ENCODE data around the gene PRKCH. TPM values are rescaled to one million over a fixed set of nuclear protein-coding genes. Genes with fewer than 3 reads are reported as not detected.

The PRKCH gene
- total RNA-seq, 2 experiments from 2014 or later = 0.85 to 2.3 TPM

DNA sequence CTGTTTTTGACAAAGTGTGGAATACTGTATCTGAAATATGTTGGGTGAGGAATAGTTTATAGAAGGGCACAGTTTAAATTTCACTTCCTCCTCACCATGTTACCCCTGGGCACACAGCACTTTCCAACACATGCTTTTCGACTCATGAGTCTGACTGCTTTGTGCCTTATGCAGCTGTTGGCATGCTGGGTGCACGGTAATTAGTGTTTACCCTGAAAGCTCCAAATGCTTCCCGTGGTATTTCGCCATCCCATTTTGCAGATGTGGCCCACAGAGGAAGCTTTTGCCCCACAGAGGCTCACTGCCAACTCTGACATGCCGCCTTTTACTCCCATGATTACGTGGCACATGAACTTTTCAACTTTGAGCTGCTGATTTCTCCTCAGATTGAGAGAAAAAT lies 168.6 kb downstream of the PRKCH start:
- no peak overlapping the region for H2AFZ ChIP-seq (ENCODE audit: low read length)
- H3K4me1 ChIP-seq (ENCODE audit: insufficient read depth, low read length, poor library complexity, severe bottlenecking) = peaks cover 38% of the 10 kb centered on the region
- H3K4me3 ChIP-seq (ENCODE audit: low read depth, low read length, poor library complexity, severe bottlenecking) = no peak overlapping the region
- H3K4me2 ChIP-seq (ENCODE audit: low read length) = no peak overlapping the region
- ChIA-PET CTCF (ENCODE audit: unreplicated experiment) (interaction anchor here (0.6 kb wide), 1 partner anchor 188 kb away, joined by 3 read pairs; no protein-coding TSS in a partner anchor), POLR2A (interaction anchor here (1.1 to 6.7 kb wide), 5 partner anchors 9 to 30 kb away, joined by 3 to 49 read pairs (median 20); no protein-coding TSS in a partner anchor)
- H3K9me2 ChIP-seq (ENCODE audit: insufficient read depth, low read length) = no peaks in the 10 kb centered on the region
- intact Hi-C loops (cut with micrococcal nuclease; ENCODE audit: unreplicated experiment) = no loop called here
- DNase-seq (ENCODE audit: low spot score) = no peak
- BruUV-seq (replicated peaks) = no TSS peak
- no peak overlapping the region for H3K27ac ChIP-seq (ENCODE audit: low read depth, low read length, poor library complexity, severe bottlenecking)
- no peaks in the 10 kb centered on the region for H4K20me1 ChIP-seq (ENCODE audit: insufficient read depth, low read length)
- H3K9me3 ChIP-seq (ENCODE audit: low read length) = no peaks in the 10 kb centered on the region
- TF ChIP-seq, protein P1, sequence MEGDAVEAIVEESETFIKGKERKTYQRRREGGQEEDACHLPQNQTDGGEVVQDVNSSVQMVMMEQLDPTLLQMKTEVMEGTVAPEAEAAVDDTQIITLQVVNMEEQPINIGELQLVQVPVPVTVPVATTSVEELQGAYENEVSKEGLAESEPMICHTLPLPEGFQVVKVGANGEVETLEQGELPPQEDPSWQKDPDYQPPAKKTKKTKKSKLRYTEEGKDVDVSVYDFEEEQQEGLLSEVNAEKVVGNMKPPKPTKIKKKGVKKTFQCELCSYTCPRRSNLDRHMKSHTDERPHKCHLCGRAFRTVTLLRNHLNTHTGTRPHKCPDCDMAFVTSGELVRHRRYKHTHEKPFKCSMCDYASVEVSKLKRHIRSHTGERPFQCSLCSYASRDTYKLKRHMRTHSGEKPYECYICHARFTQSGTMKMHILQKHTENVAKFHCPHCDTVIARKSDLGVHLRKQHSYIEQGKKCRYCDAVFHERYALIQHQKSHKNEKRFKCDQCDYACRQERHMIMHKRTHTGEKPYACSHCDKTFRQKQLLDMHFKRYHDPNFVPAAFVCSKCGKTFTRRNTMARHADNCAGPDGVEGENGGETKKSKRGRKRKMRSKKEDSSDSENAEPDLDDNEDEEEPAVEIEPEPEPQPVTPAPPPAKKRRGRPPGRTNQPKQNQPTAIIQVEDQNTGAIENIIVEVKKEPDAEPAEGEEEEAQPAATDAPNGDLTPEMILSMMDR (conservative IDR thresholded peaks at IDR 0.05; ENCODE audit: low read length) = no peak
- TF ChIP-seq EZH2phosphoT487 (IDR thresholded peaks at IDR 0.05; ENCODE audit: borderline replicate concordance, low read depth, low read length) = no peak
- no peaks in the 10 kb centered on the region for H3K36me3 ChIP-seq (ENCODE audit: insufficient read depth, low read length)
- H3K79me2 ChIP-seq (ENCODE audit: insufficient read depth, low read depth, low read length) = no peaks in the 10 kb centered on the region

- Histone ChIP-seq H3K9me2 (ENCODE audit: insufficient read depth, low read length) (no peaks in the 10 kb centered on the region), H4K20me1 (ENCODE audit: insufficient read depth, low read length) (no peaks in the 10 kb centered on the region), H3K79me2 (ENCODE audit: insufficient read depth, low read depth, low read length) (no peaks in the 10 kb centered on the region), H3K36me3 (ENCODE audit: insufficient read depth, low read length) (no peaks in the 10 kb centered on the region), H3K4me3 (ENCODE audit: low read depth, low read length, poor library complexity, severe bottlenecking) (no peak overlapping the region), H2AFZ (ENCODE audit: low read length) (peak overlapping the region; percentile 39; the same call in 1 of the 2 replicates), H3K4me2 (ENCODE audit: low read length) (no peak overlapping the region), H3K27ac (ENCODE audit: low read depth, low read length, poor library complexity, severe bottlenecking) (no peak overlapping the region), H3K9me3 (ENCODE audit: low read length) (no peaks in the 10 kb centered on the region; the same call in 1 of the 2 replicates), H3K4me1 (ENCODE audit: insufficient read depth, low read length, poor library complexity, severe bottlenecking) (peaks cover 45% of the 10 kb centered on the region)
- no TSS peak for BruUV-seq (replicated peaks)
- no peak for DNase-seq (ENCODE audit: low spot score)
- intact Hi-C loops (cut with micrococcal nuclease; ENCODE audit: unreplicated experiment) = no loop called here
- ChIA-PET CTCF (ENCODE audit: unreplicated experiment) (interaction anchor here (0.9 to 1.3 kb wide), 3 partner anchors 11 to 14 kb away, joined by 3 to 6 read pairs (median 5); no protein-coding TSS in a partner anchor), POLR2A (interaction anchor here (0.6 to 6.7 kb wide), 9 partner anchors 11 to 238 kb away, joined by 3 to 49 read pairs (median 4); no protein-coding TSS in a partner anchor)
- TF ChIP-seq EZH2phosphoT487 (IDR thresholded peaks at IDR 0.05; ENCODE audit: borderline replicate concordance, low read depth, low read length) = no peak
- TF ChIP-seq, protein P1 (conservative IDR thresholded peaks at IDR 0.05; ENCODE audit: low read length) = no peak
Measured at GRCh38 chr14:61491224-61491623, 169.8 kb downstream of the PRKCH start.

- Histone ChIP-seq H3K27ac (ENCODE audit: low read depth, low read length, poor library complexity, severe bottlenecking) (no peak overlapping the region), H3K9me2 (ENCODE audit: insufficient read depth, low read length) (no peaks in the 10 kb centered on the region), H4K20me1 (ENCODE audit: insufficient read depth, low read length) (no peaks in the 10 kb centered on the region), H3K4me1 (ENCODE audit: insufficient read depth, low read length, poor library complexity, severe bottlenecking) (peaks cover 45% of the 10 kb centered on the region), H3K9me3 (ENCODE audit: low read length) (no peaks in the 10 kb centered on the region; the same call in 1 of the 2 replicates), H3K4me3 (ENCODE audit: low read depth, low read length, poor library complexity, severe bottlenecking) (no peak overlapping the region), H2AFZ (ENCODE audit: low read length) (peak overlapping the region; percentile 39; the same call in 1 of the 2 replicates), H3K79me2 (ENCODE audit: insufficient read depth, low read depth, low read length) (no peaks in the 10 kb centered on the region), H3K4me2 (ENCODE audit: low read length) (no peak overlapping the region), H3K36me3 (ENCODE audit: insufficient read depth, low read length) (no peaks in the 10 kb centered on the region)
- intact Hi-C loops (cut with micrococcal nuclease; ENCODE audit: unreplicated experiment) = no loop called here
- POLR2A ChIA-PET = interaction anchor here (0.5 to 17.0 kb wide), 7 partner anchors 10 to 345 kb away, joined by 3 to 333 read pairs (median 4); no protein-coding TSS in a partner anchor
- CTCF ChIA-PET (ENCODE audit: unreplicated experiment) = interaction anchor here (1.0 kb wide), 1 partner anchor 10 kb away, joined by 5 read pairs; no protein-coding TSS in a partner anchor
- DNase-seq (ENCODE audit: low spot score) = no peak
- no TSS peak for BruUV-seq (replicated peaks)
- TF ChIP-seq, protein P1 (conservative IDR thresholded peaks at IDR 0.05; ENCODE audit: low read length) = no peak
- no peak for TF ChIP-seq EZH2phosphoT487 (IDR thresholded peaks at IDR 0.05; ENCODE audit: borderline replicate concordance, low read depth, low read length)
Measured at GRCh38 chr14:61491876-61492434, 170.6 kb downstream of the PRKCH start.
